Adrenal gland (tissue), 12 donors: Measurements from ENCODE around the gene ADAMTS17. TPM values are rescaled to one million over a fixed set of nuclear protein-coding genes. Genes with fewer than 3 reads are reported as not detected.

ENCODE experiments used
- DNase-seq, 7 donors: peaks; one replicate each; pipeline ENCODE4 v3.0.0-alpha.2; 2019 to 2020
- H3K27ac ChIP-seq, 5 donors: fragments of 200-600 bp; sonication (generic) in 4 of 5; 1 replicate in 3 of 5; 2 replicates in 2 of 5; pipeline versions ENCODE4 v1.5.1 to v1.8.0; 2016 to 2020; ENCODE audit warnings: mild to moderate bottlenecking in 1 of 5
- H3K27me3 ChIP-seq: fragments of 200-600 bp; 2 replicates; pipeline ENCODE4 v1.8.0; 2021
- H3K36me3 ChIP-seq, 2 donors: fragments of 200-600 bp; replicated peaks in 1 of 2; 1 replicate in 1 of 2; 2 replicates in 1 of 2; pipeline versions ENCODE4 v1.5.1 to v1.8.0; 2018 to 2022
- H3K4me1 ChIP-seq, 2 donors: fragments of 200-600 bp; replicated peaks in 1 of 2; 1 replicate in 1 of 2; 2 replicates in 1 of 2; pipeline versions ENCODE4 v1.5.1 to v1.8.0; 2018 to 2021
- H3K4me3 ChIP-seq, 4 donors: fragments of 200-600 bp; sonication (generic) in 3 of 4; one replicate each; pipeline ENCODE4 v1.5.1; 2016 to 2018
- H3K9me3 ChIP-seq, 3 donors: fragments of 200-600 bp; sonication (generic) in 1 of 3; replicated peaks in 1 of 3; 1 replicate in 2 of 3; 2 replicates in 1 of 3; pipeline versions ENCODE4 v1.5.1 to v1.8.0; 2016 to 2021
- POLR2A ChIP-seq, 2 donors: fragments of 450-650 bp; IDR thresholded peaks; one replicate each; pipeline ENCODE4 v1.6.1; 2017; ENCODE audit warnings: antibody characterized with exemption in 2 of 2, mild to moderate bottlenecking in 2 of 2, moderate library complexity in 1 of 2
- WGBS, 4 donors: extraction: QIAGEN DNeasy Blood & Tissue Kit in 2 of 4; methylation state at CpG; one replicate each; pipeline versions ENCODE4 v1.1.5 to v1.1.7; 2013 to 2017; 5-methylcytosine and 5-hydroxymethylcytosine counted together
- intact Hi-C, 2 donors: fragments of 100-400 bp; cut with DNase I; formaldehyde crosslinking; loops; one replicate each; pipeline versions ENCODE4 v1.14.1 to v1.15.0; 2022 to 2023
- polyA plus RNA-seq, 3 donors: library from polyadenylated mRNA; stranded (reverse); fragments of 200-250 nt in 2 of 3; fragments of 350-450 nt in 1 of 3; fragmentation: Illumina TruSeq in 1 of 3; extraction: RNeasy Lipid Tissue Mini Kit (QIAGEN cat#74804) in 1 of 3; gene quantifications; one replicate each; pipeline ENCODE4 v1.2.3, GENCODE V29; 2013 to 2014
- total RNA-seq, 9 donors: library from RNA; depleted of rRNA in 4 of 9; stranded (reverse); fragments of >200 nt in 4 of 9; fragments of 120-200 nt in 1 of 9; fragmentation: NEBNext Ultra II Directional in 1 of 9; extraction: Animal tissue kit (Norgen Biotek cat#: 25700) in 1 of 9; gene quantifications; one replicate each; pipeline versions ENCODE4 v1.1.0 to v1.2.4, GENCODE V29; 2013 to 2023
- TF ChIP-seq, protein P1 (sequence below), 6 experiments: fragments of 450-650 bp in 4 of 6; fragments of 200-600 bp in 2 of 6; sonication (generic) in 1 of 6; IDR thresholded peaks; 1 replicate in 5 of 6; 2 replicates in 1 of 6; pipeline versions ENCODE4 v1.5.1 to v1.8.0; 2016 to 2021; ENCODE audit warnings: antibody characterized with exemption in 6 of 6, mild to moderate bottlenecking in 2 of 6, moderate library complexity in 1 of 6
- donor health status: healthy with polysubstance abuse.
- donor health status: Bipolar disorder and iron deficiency.
- donor health status: DM: yes; HTN: yes; CAD: no.
- donor health status: DM: no; HTN: no; CAD: no.
- donor health status: DM: no; HTN: no; CAD: no.
- donor health status: DM: yes; HTN: yes; CAD: no.

ADAMTS17 gene
- total and polyA plus RNA-seq, 12 donors, result 0.51 to 14.8 (median 2.9) TPM

DNA sequence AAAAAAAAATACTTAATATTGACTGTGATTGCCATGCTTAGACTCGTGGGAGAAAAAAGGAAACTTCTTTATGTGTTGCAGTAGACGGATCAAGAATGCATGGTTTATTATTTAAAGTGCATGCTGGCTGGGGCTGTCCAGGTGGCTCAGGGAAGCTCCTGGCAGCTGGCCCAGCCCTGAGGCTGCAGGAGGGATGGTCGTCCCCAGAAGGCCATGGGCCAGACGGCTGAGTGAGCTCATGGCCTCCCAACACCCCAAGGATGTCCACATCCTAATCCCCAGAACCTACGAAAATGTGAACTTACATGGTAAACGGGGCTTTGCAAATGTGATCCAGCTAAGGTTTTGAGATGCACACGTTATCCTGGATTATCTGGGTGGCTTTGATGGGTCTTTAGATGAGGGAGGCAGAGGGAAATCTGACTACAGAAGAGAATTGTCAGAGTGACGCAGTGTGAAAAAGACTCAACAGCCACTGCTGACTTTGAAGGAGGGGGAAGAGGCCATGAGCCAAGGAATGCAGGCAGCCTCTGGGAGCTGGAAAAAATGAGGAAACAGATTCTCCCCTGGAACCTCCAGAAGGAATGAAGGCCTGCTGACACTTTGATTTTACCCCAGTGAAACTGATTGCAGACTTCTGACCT, 29.8 kb downstream of the ADAMTS17 start:
- no peak overlapping the region for H3K27ac ChIP-seq
- no peaks in the 10 kb centered on the region for H3K9me3 ChIP-seq
- H3K4me1 ChIP-seq, result no peaks in the 10 kb centered on the region
- intact Hi-C loops, result no loop called here
- no peak overlapping the region for H3K4me3 ChIP-seq
- no peak for TF ChIP-seq POLR2A (IDR thresholded peaks at IDR 0.05)
- TF ChIP-seq, protein P1, sequence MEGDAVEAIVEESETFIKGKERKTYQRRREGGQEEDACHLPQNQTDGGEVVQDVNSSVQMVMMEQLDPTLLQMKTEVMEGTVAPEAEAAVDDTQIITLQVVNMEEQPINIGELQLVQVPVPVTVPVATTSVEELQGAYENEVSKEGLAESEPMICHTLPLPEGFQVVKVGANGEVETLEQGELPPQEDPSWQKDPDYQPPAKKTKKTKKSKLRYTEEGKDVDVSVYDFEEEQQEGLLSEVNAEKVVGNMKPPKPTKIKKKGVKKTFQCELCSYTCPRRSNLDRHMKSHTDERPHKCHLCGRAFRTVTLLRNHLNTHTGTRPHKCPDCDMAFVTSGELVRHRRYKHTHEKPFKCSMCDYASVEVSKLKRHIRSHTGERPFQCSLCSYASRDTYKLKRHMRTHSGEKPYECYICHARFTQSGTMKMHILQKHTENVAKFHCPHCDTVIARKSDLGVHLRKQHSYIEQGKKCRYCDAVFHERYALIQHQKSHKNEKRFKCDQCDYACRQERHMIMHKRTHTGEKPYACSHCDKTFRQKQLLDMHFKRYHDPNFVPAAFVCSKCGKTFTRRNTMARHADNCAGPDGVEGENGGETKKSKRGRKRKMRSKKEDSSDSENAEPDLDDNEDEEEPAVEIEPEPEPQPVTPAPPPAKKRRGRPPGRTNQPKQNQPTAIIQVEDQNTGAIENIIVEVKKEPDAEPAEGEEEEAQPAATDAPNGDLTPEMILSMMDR (IDR thresholded peaks at IDR 0.05), result no peak
- WGBS, 4 donors, result 80 to 89% (median 83%) methylated on average over 8 of the region's 8 CpGs
- no peaks in the 10 kb centered on the region for H3K36me3 ChIP-seq
- H3K27me3 ChIP-seq, result no peaks in the 10 kb centered on the region
- no peak for DNase-seq

DNA sequence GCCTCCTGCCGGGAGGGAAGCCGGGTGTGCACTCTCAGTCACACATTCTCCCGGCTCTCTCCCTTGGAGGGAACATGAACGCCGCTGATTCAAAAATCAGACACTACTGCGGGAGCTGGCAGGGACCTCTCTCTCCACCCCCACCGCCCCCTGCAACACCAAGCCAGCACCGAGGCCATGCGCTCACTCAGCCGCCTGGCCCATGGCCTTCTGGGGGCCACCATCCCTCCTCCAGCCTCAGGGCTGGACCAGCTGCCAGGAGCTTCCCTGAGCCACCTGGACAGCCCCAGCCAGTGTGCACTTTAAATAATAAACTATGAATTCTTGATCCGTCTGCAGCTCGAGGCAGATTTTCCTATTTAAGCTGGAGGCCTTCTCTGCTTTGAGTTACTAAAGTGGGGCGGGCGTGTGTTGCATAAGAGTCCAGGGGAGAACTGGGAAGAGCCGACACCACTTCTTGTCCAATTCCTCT, 30.6 kb downstream of the ADAMTS17 start:
- no peaks in the 10 kb centered on the region for H3K9me3 ChIP-seq
- no peaks in the 10 kb centered on the region for H3K36me3 ChIP-seq
- no peak overlapping the region for H3K27ac ChIP-seq
- no peaks in the 10 kb centered on the region for H3K4me1 ChIP-seq
- no peak overlapping the region for H3K4me3 ChIP-seq
- TF ChIP-seq, protein P1 (IDR thresholded peaks at IDR 0.05), result no peak
- TF ChIP-seq POLR2A (IDR thresholded peaks at IDR 0.05), result no peak
- no peak for DNase-seq
- WGBS, 4 donors, result 75 to 89% (median 85%) methylated on average over 15 of the region's 15 CpGs
- H3K27me3 ChIP-seq, result no peaks in the 10 kb centered on the region
- intact Hi-C loops, result no loop called here

DNA sequence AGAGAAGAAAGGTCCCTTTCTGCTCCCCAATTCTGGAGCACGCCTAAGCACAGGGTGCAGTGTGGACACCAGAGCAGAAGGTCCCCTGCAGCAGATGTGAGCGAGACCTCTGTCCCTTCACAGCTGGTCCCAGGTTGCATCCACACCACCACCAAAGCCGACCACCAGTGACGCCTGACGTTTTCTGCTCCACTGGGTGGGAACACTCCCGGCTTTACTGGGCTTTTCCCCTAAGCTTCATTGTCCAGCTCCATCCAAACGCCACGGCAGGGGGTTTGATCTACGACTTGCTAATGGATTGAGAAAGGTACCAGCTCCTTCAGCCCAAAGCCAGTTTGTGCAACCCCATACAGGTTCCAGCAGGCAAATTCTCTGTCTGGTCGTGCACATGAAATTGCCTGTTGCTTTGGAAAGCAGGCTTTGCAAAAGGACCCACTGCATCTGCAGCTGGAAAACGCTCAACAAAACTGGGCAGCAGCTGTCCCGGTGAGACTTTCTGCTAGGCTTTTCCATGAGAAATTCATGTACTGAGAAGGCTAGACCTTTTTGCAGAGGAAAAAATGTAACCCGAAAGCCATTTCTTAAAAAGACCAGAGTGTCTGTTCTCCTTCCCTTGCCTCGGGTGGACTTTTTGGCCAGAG, 31.1 kb downstream of the ADAMTS17 start:
- H3K27ac ChIP-seq, result no peak overlapping the region
- no peaks in the 10 kb centered on the region for H3K9me3 ChIP-seq
- H3K4me3 ChIP-seq, result no peak overlapping the region
- TF ChIP-seq POLR2A (IDR thresholded peaks at IDR 0.05), result no peak
- TF ChIP-seq, protein P1 (IDR thresholded peaks at IDR 0.05), result no peak
- no peaks in the 10 kb centered on the region for H3K4me1 ChIP-seq
- 71 to 82% (median 76%) methylated on average over 13 to 14 of the region's 14 CpGs for WGBS, 4 donors
- no peaks in the 10 kb centered on the region for H3K27me3 ChIP-seq
- no peaks in the 10 kb centered on the region for H3K36me3 ChIP-seq
- no peak for DNase-seq
- intact Hi-C loops, result no loop called here

DNA sequence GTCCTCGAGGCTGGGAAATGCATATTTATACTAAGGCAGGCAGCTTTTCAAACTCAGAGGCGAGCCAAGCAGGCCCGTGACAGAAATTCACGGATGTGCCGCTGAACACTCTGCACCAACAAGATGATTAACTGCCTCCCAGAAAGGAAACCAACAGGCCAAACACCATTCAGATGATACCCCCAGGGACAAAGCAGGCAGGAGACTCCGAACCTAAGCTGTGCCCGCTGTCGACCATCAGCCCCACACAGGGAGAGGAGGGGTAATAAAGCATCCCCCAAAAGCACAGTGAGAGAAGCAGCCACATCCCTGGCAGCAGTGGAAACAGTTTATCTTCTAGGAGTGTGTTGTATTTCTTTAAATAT, 31.8 kb downstream of the ADAMTS17 start:
- intact Hi-C loops, result no loop called here
- H3K4me3 ChIP-seq, result no peak overlapping the region
- no peaks in the 10 kb centered on the region for H3K4me1 ChIP-seq
- WGBS, 4 donors, result 47 to 52% (median 49%) methylated on average over 3 to 8 of the region's 8 CpGs
- H3K27me3 ChIP-seq, result no peaks in the 10 kb centered on the region
- TF ChIP-seq, protein P1 (IDR thresholded peaks at IDR 0.05), result no peak
- TF ChIP-seq POLR2A (IDR thresholded peaks at IDR 0.05), result no peak
- DNase-seq, result no peak
- H3K9me3 ChIP-seq, result no peaks in the 10 kb centered on the region
- H3K36me3 ChIP-seq, result no peaks in the 10 kb centered on the region
- no peak overlapping the region for H3K27ac ChIP-seq
